Subcutaneous abdominal adipose tissue (tissue), 5 donors: ENCODE data around the gene RAD51D.
"Not testable (repeated sequence)": the region's sequence is repeated elsewhere in the genome, so short reads cannot be mapped to it uniquely, and the experiment has no call there.

Experiments used
- H3K27ac ChIP-seq: one replicate; pipeline ENCODE4 v1.7.0; 2013; ENCODE audit warnings: low read depth, mild to moderate bottlenecking, inconsistent platforms, low read length, moderate library complexity
- H3K27me3 ChIP-seq, 5 donors: one replicate each; pipeline ENCODE4 v1.7.0; 2013; ENCODE audit warnings: low read length in 5 of 5, inconsistent platforms in 1 of 5; ENCODE audit not compliant: control insufficient read depth in 5 of 5, insufficient read depth in 4 of 5
- H3K36me3 ChIP-seq, 5 donors: one replicate each; pipeline ENCODE4 v1.7.0; 2013; ENCODE audit warnings: low read length in 5 of 5; ENCODE audit not compliant: control insufficient read depth in 5 of 5, insufficient read depth in 5 of 5
- H3K4me1 ChIP-seq, 5 donors: one replicate each; pipeline ENCODE4 v1.7.0; 2013; ENCODE audit warnings: low read length in 5 of 5, mild to moderate bottlenecking in 3 of 5, moderate library complexity in 1 of 5; ENCODE audit not compliant: control insufficient read depth in 5 of 5, insufficient read depth in 5 of 5
- H3K4me3 ChIP-seq, 5 donors: one replicate each; pipeline ENCODE4 v1.7.0; 2013; ENCODE audit warnings: low read length in 5 of 5, low read depth in 1 of 5
- H3K9ac ChIP-seq, 5 donors: one replicate each; pipeline ENCODE4 v1.7.0; 2013; ENCODE audit warnings: low read length in 5 of 5, mild to moderate bottlenecking in 4 of 5, moderate library complexity in 3 of 5
- H3K9me3 ChIP-seq, 5 donors: one replicate each; pipeline ENCODE4 v1.7.0; 2013; ENCODE audit warnings: low read length in 5 of 5; ENCODE audit not compliant: control insufficient read depth in 5 of 5
- donor health status: healthy.
- donor health status: healthy.
- donor health status: healthy.
- donor health status: healthy.
- donor health status: healthy.

The RAD51D gene

GRCh38 chr17:35155246-35155645 is 35.6 kb upstream of the RAD51D start:
- no peaks in the 10 kb centered on the region for H3K36me3 ChIP-seq

GRCh38 chr17:35154196-35155165 is 34.8 kb upstream of the RAD51D start:
- Histone ChIP-seq H3K27me3 (peaks cover 0 to 3% (median 0%) of the 10 kb centered on the region in 5 donors), H3K4me1 (no peaks in the 10 kb centered on the region), H3K27ac (no peak overlapping the region), H3K36me3 (no peaks in the 10 kb centered on the region), H3K4me3 (no peak overlapping the region), H3K9me3 (no peaks in the 10 kb centered on the region), H3K9ac (no peak overlapping the region)

More at GRCh38 chr17:35155246-35155645, 35.6 kb upstream of the RAD51D start:
- no peak overlapping the region for H3K4me3 ChIP-seq
- H3K27me3 ChIP-seq: peaks cover 0 to 3% (median 0%) of the 10 kb centered on the region in 5 donors
- no peak overlapping the region for H3K27ac ChIP-seq
- no peak overlapping the region for H3K9ac ChIP-seq
- H3K9me3 ChIP-seq: no peaks in the 10 kb centered on the region
- no peaks in the 10 kb centered on the region for H3K4me1 ChIP-seq

DNA sequence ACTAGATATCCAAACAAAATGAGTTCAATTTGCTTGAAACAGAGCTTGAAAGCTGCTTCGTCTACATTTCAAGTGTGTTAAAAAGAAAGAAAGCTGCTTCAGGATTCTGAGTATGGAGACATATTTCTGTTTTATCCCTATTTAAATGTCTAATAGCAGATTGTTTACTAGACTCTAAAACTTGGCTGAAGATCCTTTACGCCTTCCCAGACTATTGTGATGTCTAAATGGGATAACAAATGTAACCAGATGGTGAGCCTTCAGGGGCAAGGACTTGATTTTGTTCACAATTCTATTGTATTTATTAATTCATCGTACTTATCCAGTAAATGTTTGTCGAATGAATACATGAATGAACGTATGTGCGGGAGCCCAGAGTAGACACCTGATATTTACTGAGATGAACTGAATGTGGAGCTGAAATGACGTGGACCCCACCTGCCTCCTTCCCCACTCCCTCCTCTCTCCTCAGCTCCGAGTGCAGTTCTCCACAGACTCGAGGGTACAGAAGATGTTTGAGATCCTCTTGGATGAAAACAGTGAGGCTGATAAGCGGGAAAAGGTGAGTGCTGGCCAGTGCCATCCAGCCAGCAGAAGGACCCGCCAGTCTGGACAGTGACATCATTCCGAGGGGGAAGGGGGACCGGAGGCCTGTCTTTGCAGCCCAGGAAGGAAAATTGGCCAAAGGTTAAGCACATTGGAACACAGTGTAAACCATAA is 32.9 kb upstream of the RAD51D start:
- Histone ChIP-seq H3K4me3 (no peak overlapping the region), H3K27ac (no peak overlapping the region), H3K36me3 (no peaks in the 10 kb centered on the region)

GRCh38 chr17:35151080-35151479 is 31.4 kb upstream of the RAD51D start:
- H3K4me1 ChIP-seq: peaks cover 0 to 15% (median 13%) of the 10 kb centered on the region in 5 donors
- H3K9ac ChIP-seq, H3K4me3 ChIP-seq, H3K27me3 ChIP-seq, H3K27ac ChIP-seq, H3K9me3 ChIP-seq, H3K36me3 ChIP-seq: not testable (repeated sequence)

More for the DNA sequence above, 32.9 kb upstream of the RAD51D start:
- Histone ChIP-seq H3K27me3 (peaks cover 0 to 3% (median 0%) of the 10 kb centered on the region in 5 donors), H3K4me1 (peaks cover 0 to 15% (median 13%) of the 10 kb centered on the region in 5 donors), H3K9me3 (no peaks in the 10 kb centered on the region), H3K9ac (no peak overlapping the region)

- H3K9me3 ChIP-seq: no peaks in the 10 kb centered on the region
- H3K9ac ChIP-seq: no peak overlapping the region
- no peaks in the 10 kb centered on the region for H3K36me3 ChIP-seq
- no peak overlapping the region for H3K27ac ChIP-seq
- H3K4me1 ChIP-seq: peaks cover 0 to 15% (median 13%) of the 10 kb centered on the region in 5 donors
- peaks cover 0 to 1% (median 0%) of the 10 kb centered on the region in 5 donors for H3K27me3 ChIP-seq
- H3K4me3 ChIP-seq: no peak overlapping the region
Measured at GRCh38 chr17:35149941-35150340, 30.3 kb upstream of the RAD51D start.

DNA sequence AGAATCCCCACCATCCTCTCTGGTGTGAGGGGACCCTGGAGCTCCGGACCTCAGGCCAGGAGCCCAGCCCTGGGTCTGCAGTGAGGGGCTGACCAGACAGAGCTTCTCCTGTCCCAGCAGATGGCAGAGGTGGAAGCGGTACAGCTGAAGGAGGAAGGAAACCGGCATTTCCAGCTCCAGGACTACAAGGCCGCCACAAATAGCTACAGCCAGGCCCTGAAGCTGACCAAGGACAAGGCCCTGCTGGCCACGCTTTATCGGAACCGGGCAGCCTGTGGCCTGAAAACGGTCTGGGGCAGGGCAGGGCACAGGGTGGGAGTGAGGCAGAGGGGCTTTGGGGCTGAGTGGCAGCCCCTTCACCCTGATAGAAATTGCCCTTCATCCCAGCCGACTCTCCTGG is 28.5 kb upstream of the RAD51D start:
- H3K9ac ChIP-seq: peak overlapping the region in 3 of 5 donors; percentile 25 to 66 (median 41)
- peaks cover 0 to 15% (median 13%) of the 10 kb centered on the region in 5 donors for H3K4me1 ChIP-seq
- no peaks in the 10 kb centered on the region for H3K27me3 ChIP-seq
- no peak overlapping the region for H3K27ac ChIP-seq
- no peaks in the 10 kb centered on the region for H3K9me3 ChIP-seq
- H3K4me3 ChIP-seq: no peak overlapping the region
- no peaks in the 10 kb centered on the region for H3K36me3 ChIP-seq

GRCh38 chr17:35147375-35147905 is 27.8 kb upstream of the RAD51D start, which contains the start of gene UNC45B:
Gene UNC45B, plus strand, starts transcription at chr17:35147817. Its CDS starts 447 bp downstream, at chr17:35148264.
- Histone ChIP-seq H3K4me1 (peaks cover under 1 to 15% (median 14%) of the 10 kb centered on the region in 5 donors), H3K4me3 (no peak within 1 kb of the TSS), H3K36me3 (no peaks in the 10 kb centered on the region), H3K9me3 (no peaks in the 10 kb centered on the region), H3K27me3 (no peaks in the 10 kb centered on the region), H3K27ac (no peak within 1 kb of the TSS), H3K9ac (peak within 1 kb of the TSS in 3 of 5 donors; percentile 25 to 66 (median 41))

DNA sequence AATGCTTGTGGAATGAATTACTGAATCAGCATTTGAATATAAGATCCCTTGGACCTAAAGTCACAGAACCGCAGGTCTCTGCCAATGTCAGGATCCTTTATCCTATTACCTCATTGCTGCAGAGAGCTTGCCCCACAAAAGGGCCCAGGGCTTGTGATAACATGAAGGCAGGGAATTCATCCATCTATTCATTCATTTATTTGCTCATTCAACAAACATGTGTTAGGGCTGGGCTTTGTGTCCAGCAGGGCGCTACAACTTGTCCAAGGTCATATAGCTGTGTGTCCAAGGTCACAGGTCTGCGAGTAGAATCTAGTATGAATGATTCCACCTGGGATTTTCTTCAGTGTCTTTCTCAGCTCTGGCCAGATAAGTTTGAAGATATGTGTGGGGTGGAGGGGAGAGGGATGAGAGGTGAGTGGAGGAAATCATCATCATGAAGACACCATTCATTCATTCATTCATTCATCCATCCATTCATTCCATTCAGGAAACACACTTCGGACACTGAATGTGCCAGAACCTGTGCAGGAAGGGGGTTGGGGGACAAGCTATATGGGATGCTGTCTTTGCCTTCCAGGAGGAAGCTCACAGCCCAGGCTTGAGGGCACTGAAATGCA is 26.7 kb upstream of the RAD51D start:
- no peaks in the 10 kb centered on the region for H3K9me3 ChIP-seq
- H3K27ac ChIP-seq: no peak overlapping the region
- no peaks in the 10 kb centered on the region for H3K27me3 ChIP-seq
- no peaks in the 10 kb centered on the region for H3K36me3 ChIP-seq
- H3K4me3 ChIP-seq: no peak overlapping the region
- H3K4me1 ChIP-seq: peaks cover 8 to 23% (median 20%) of the 10 kb centered on the region in 5 donors
- no peak overlapping the region for H3K9ac ChIP-seq

- Histone ChIP-seq H3K27me3 (no peaks in the 10 kb centered on the region), H3K9me3 (no peaks in the 10 kb centered on the region), H3K4me1 (peaks cover 8 to 31% (median 30%) of the 10 kb centered on the region in 5 donors), H3K27ac (no peak overlapping the region), H3K36me3 (peaks cover 0 to 2% (median under 1%) of the 10 kb centered on the region in 5 donors), H3K4me3 (no peak overlapping the region), H3K9ac (no peak overlapping the region)
Measured at GRCh38 chr17:35144840-35145239, 25.2 kb upstream of the RAD51D start.
